Left lung (tissue), 10 donors: ENCODE measurements around the gene NOTCH4. TPM values are rescaled to one million over a fixed set of nuclear protein-coding genes. Genes with fewer than 3 reads are reported as not detected.

Source experiments
- ATAC-seq: fragments of 200-7000 bp; cut with Tn5 transposase; one replicate; pipeline ENCODE4 v1.9.1; 2020; ENCODE audit warnings: moderate library complexity
- DNase-seq, 4 donors: peaks; one replicate each; pipeline ENCODE4 v3.0.0-alpha.2; 2013 to 2020
- H3K27ac ChIP-seq, 2 donors: fragments of 200-600 bp; sonication (generic) in 1 of 2; one replicate each; pipeline versions ENCODE4 v1.5.0 to v1.8.0; 2020 to 2021
- H3K27me3 ChIP-seq, 2 donors: fragments of 200-600 bp; sonication (generic) in 1 of 2; one replicate each; pipeline versions ENCODE4 v1.5.0 to v1.8.0; 2020 to 2021
- H3K36me3 ChIP-seq, 2 donors: fragments of 200-600 bp; sonication (generic) in 1 of 2; one replicate each; pipeline versions ENCODE4 v1.5.0 to v1.8.0; 2020 to 2021
- H3K4me1 ChIP-seq, 2 donors: fragments of 200-600 bp; one replicate each; pipeline ENCODE4 v1.8.0; 2021
- H3K4me3 ChIP-seq, 2 donors: fragments of 200-600 bp; sonication (generic) in 1 of 2; one replicate each; pipeline versions ENCODE4 v1.5.0 to v1.8.0; 2020 to 2021; ENCODE audit warnings: mild to moderate bottlenecking in 1 of 2
- H3K9me3 ChIP-seq, 2 donors: fragments of 200-600 bp; sonication (generic) in 1 of 2; one replicate each; pipeline versions ENCODE4 v1.5.0 to v1.8.0; 2020 to 2021
- CTCF ChIP-seq, 2 donors: fragments of 200-600 bp; sonication (generic) in 1 of 2; IDR thresholded peaks; one replicate each; pipeline versions ENCODE4 v1.5.0 to v1.8.0; 2021; ENCODE audit warnings: antibody characterized with exemption in 2 of 2
- intact Hi-C, 2 donors: fragments of 100-400 bp; cut with DNase I; formaldehyde crosslinking; loops; one replicate each; pipeline versions ENCODE4 v1.11.2 to v1.14.2; 2022
- polyA plus RNA-seq, 6 donors: library from polyadenylated mRNA; unstranded; fragments of 120-200 nt; gene quantifications; one replicate each; pipeline ENCODE4 v1.2.1, GENCODE V29; 2013; ENCODE audit not compliant: insufficient read length in 6 of 6
- total RNA-seq, 2 donors: library from RNA; stranded (reverse); fragmentation: NEBNext Ultra II Directional; extraction: Animal tissue kit (Norgen Biotek cat#: 25700); gene quantifications; one replicate each; pipeline ENCODE4 v1.2.1, GENCODE V29; 2021
- donor health status: DM: no; HTN: yes; CAD: no.
- donor health status: DM: no; HTN: no; CAD: no.

NOTCH4 gene
- total and polyA plus RNA-seq, 8 donors: 37.0 to 58.4 (median 50.7) TPM

GRCh38 chr6:32153564-32154513 lies 70.0 kb downstream of the NOTCH4 start, which contains the start of gene PPT2:
Gene PPT2 (plus strand): TSS chr6:32154141. CDS start chr6:32154595, 454 bp downstream.
- no peaks in the 10 kb centered on the region for H3K9me3 ChIP-seq
- H3K36me3 ChIP-seq: peaks cover 0 to 14% of the 10 kb centered on the region in 2 donors
- H3K27ac ChIP-seq: peak within 1 kb of the TSS; percentile 80 to 84
- H3K4me3 ChIP-seq: peak within 1 kb of the TSS; percentile 47 to 62
- H3K4me1 ChIP-seq: peaks cover 15 to 45% of the 10 kb centered on the region in 2 donors
- peaks cover 31 to 85% of the 10 kb centered on the region in 2 donors for H3K27me3 ChIP-seq
- DNase-seq: peak in 3 of 4 donors; percentile 81 to 97 (median 94)
- ATAC-seq: peak; percentile 71
- intact Hi-C loops: loop anchor here in 1 of 2 donors (5.0 kb wide), 1 partner anchor 37 kb away; no protein-coding TSS in a partner anchor
- no peak for TF ChIP-seq CTCF (IDR thresholded peaks at IDR 0.05)

GRCh38 chr6:32152769-32153563 lies 70.9 kb downstream of the NOTCH4 start:
- TF ChIP-seq CTCF (IDR thresholded peaks at IDR 0.05): no peak
- Histone ChIP-seq H3K27ac (peak overlapping the region; percentile 80 to 84), H3K4me1 (peaks cover 15 to 45% of the 10 kb centered on the region in 2 donors), H3K36me3 (peaks cover 0 to 12% of the 10 kb centered on the region in 2 donors), H3K9me3 (no peaks in the 10 kb centered on the region), H3K27me3 (peaks cover 31 to 94% of the 10 kb centered on the region in 2 donors), H3K4me3 (peak overlapping the region; percentile 47 to 62)
- DNase-seq (peak in 1 of 4 donors; percentile 32), ATAC-seq (peak; percentile 70)
- intact Hi-C loops: loop anchor here in 1 of 2 donors (5.0 kb wide), 1 partner anchor 36 kb away; no protein-coding TSS in a partner anchor

GRCh38 chr6:32151863-32152768 lies 71.8 kb downstream of the NOTCH4 start, which contains the start of gene PRRT1:
Gene PRRT1 (minus strand): TSS chr6:32151939. CDS start chr6:32151827, 112 bp downstream.
- H3K4me3 ChIP-seq: peak within 1 kb of the TSS; percentile 47 to 62
- H3K9me3 ChIP-seq: no peaks in the 10 kb centered on the region
- intact Hi-C loops: loop anchor here in 1 of 2 donors (5.0 kb wide), 1 partner anchor 35 kb away; no protein-coding TSS in a partner anchor
- no peak for ATAC-seq
- peaks cover 15 to 45% of the 10 kb centered on the region in 2 donors for H3K4me1 ChIP-seq
- DNase-seq: no peak
- peaks cover 0 to 6% of the 10 kb centered on the region in 2 donors for H3K36me3 ChIP-seq
- TF ChIP-seq CTCF (IDR thresholded peaks at IDR 0.05): no peak
- peak within 1 kb of the TSS; percentile 19 to 80 for H3K27ac ChIP-seq
- H3K27me3 ChIP-seq: peaks cover 33 to 95% of the 10 kb centered on the region in 2 donors

- ATAC-seq: no peak
- DNase-seq: no peak
- H3K36me3 ChIP-seq: no peaks in the 10 kb centered on the region
- no peak for TF ChIP-seq CTCF (IDR thresholded peaks at IDR 0.05)
- intact Hi-C loops: loop anchor here in 1 of 2 donors (5.0 kb wide), 1 partner anchor 34 kb away; no protein-coding TSS in a partner anchor
- H3K4me3 ChIP-seq: peak overlapping the region; percentile 5 to 13
- H3K27ac ChIP-seq: no peak overlapping the region
- peaks cover 15 to 45% of the 10 kb centered on the region in 2 donors for H3K4me1 ChIP-seq
- H3K27me3 ChIP-seq: peaks cover 35 to 95% of the 10 kb centered on the region in 2 donors
- no peaks in the 10 kb centered on the region for H3K9me3 ChIP-seq
Measured at GRCh38 chr6:32151181-32151862, 72.5 kb downstream of the NOTCH4 start.
